IMR-90 (cell line): ENCODE data around the gene DNM3.

Source experiments
- CEBPB ChIP-seq: IDR thresholded peaks from 2 replicates; pipeline ENCODE4 v1.6.1; 2012; ENCODE audit warnings: low read depth, low read length, improper control_type of control experiment
- CHD1 ChIP-seq: IDR thresholded peaks from 2 replicates; pipeline ENCODE4 v1.6.1; 2012; ENCODE audit warnings: low read depth, low read length, improper control_type of control experiment
- FOS ChIP-seq: fragments of 150-350 bp; IDR thresholded peaks from 2 replicates; pipeline ENCODE4 v1.6.1; 2016; ENCODE audit warnings: low read depth, low read length
- NFE2L2 ChIP-seq: fragments of 150-350 bp; IDR thresholded peaks from 2 replicates; pipeline ENCODE4 v1.6.1; 2016; ENCODE audit warnings: low read depth, mild to moderate bottlenecking, low read length
- POLR2A ChIP-seq: IDR thresholded peaks from 2 replicates; pipeline ENCODE4 v1.6.1; 2012; ENCODE audit warnings: mild to moderate bottlenecking, low read depth, low read length
- RAD21 ChIP-seq: IDR thresholded peaks from 2 replicates; pipeline ENCODE4 v1.6.1; 2012; ENCODE audit warnings: low read length, improper control_type of control experiment
- RCOR1 ChIP-seq: IDR thresholded peaks from 2 replicates; pipeline ENCODE4 v1.6.1; 2012; ENCODE audit warnings: mild to moderate bottlenecking, low read length, improper control_type of control experiment; ENCODE audit not compliant: insufficient replicate concordance
- TF ChIP-seq, protein P1 (sequence below): conservative IDR thresholded peaks from 2 replicates; pipeline ENCODE4 v1.5.1; 2012; ENCODE audit warnings: mild to moderate bottlenecking, low read depth, low read length, improper control_type of control experiment
- TF ChIP-seq, protein P2 (sequence below): fragments of 150-350 bp; IDR thresholded peaks from 2 replicates; pipeline ENCODE4 v1.6.1; 2017; ENCODE audit warnings: mild to moderate bottlenecking, antibody characterized with exemption, low read length, low read depth

GRCh38 chr1:172006660-172007059, 165.4 kb downstream of the DNM3 start:
- TF ChIP-seq, protein P1, sequence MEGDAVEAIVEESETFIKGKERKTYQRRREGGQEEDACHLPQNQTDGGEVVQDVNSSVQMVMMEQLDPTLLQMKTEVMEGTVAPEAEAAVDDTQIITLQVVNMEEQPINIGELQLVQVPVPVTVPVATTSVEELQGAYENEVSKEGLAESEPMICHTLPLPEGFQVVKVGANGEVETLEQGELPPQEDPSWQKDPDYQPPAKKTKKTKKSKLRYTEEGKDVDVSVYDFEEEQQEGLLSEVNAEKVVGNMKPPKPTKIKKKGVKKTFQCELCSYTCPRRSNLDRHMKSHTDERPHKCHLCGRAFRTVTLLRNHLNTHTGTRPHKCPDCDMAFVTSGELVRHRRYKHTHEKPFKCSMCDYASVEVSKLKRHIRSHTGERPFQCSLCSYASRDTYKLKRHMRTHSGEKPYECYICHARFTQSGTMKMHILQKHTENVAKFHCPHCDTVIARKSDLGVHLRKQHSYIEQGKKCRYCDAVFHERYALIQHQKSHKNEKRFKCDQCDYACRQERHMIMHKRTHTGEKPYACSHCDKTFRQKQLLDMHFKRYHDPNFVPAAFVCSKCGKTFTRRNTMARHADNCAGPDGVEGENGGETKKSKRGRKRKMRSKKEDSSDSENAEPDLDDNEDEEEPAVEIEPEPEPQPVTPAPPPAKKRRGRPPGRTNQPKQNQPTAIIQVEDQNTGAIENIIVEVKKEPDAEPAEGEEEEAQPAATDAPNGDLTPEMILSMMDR: no peak
- TF ChIP-seq FOS: no peak
- TF ChIP-seq RCOR1: no peak
- no peak for TF ChIP-seq POLR2A
- TF ChIP-seq, protein P2, sequence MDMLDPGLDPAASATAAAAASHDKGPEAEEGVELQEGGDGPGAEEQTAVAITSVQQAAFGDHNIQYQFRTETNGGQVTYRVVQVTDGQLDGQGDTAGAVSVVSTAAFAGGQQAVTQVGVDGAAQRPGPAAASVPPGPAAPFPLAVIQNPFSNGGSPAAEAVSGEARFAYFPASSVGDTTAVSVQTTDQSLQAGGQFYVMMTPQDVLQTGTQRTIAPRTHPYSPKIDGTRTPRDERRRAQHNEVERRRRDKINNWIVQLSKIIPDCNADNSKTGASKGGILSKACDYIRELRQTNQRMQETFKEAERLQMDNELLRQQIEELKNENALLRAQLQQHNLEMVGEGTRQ: no peak
- no peak for TF ChIP-seq RAD21
- no peak for TF ChIP-seq NFE2L2
- no peak for TF ChIP-seq CEBPB
- no peak for TF ChIP-seq CHD1
